OCI-LY7 (cell line): ENCODE measurements around the gene ADPRH. TPM values are rescaled to one million over a fixed set of nuclear protein-coding genes. Genes with fewer than 3 reads are reported as not detected.

Experiments
- BruUV-seq: library from RNA; stranded (reverse); fragments of 400-500 nt; replicated peaks from 2 replicates; lab custom pipeline; 2021; lab: Mats Ljungman, UMichigan
- CTCF ChIA-PET: fragments of 300-600 bp; sonication (Branson Sonifier 250); formaldehyde crosslinking; loops from one replicate; lab custom pipeline; 2022; ENCODE audit warnings: antibody characterized with exemption; ENCODE audit not compliant: unreplicated experiment; lab: Charles Lee
- POLR2A ChIA-PET: fragments of 300-600 bp; sonication (Branson Sonifier 250); formaldehyde crosslinking; loops from one replicate; lab custom pipeline; 2022; ENCODE audit warnings: antibody characterized with exemption; lab: Charles Lee
- DNase-seq: peaks from one replicate; pipeline ENCODE4 v3.0.0-alpha.2; 2015; ENCODE audit warnings: low spot score
- H2AFZ ChIP-seq: fragments of 200-600 bp; sonication (generic), shearing (Covaris generic); 2 replicates; pipeline ENCODE4 v1.6.1; 2014; ENCODE audit warnings: mild to moderate bottlenecking, antibody characterized with exemption, low read length, moderate library complexity
- H3K27ac ChIP-seq: fragments of 200-600 bp; sonication (generic); 2 replicates; pipeline ENCODE4 v1.5.1; 2014; ENCODE audit warnings: mixed run types, low read depth, mild to moderate bottlenecking, moderate library complexity, low read length, inconsistent platforms; ENCODE audit not compliant: poor library complexity, severe bottlenecking
- H3K36me3 ChIP-seq: fragments of 200-600 bp; sonication (generic); 2 replicates; pipeline ENCODE4 v1.6.1; 2014; ENCODE audit warnings: mild to moderate bottlenecking, antibody characterized with exemption, low read length, moderate library complexity, mixed read lengths; ENCODE audit not compliant: insufficient read depth
- H3K4me1 ChIP-seq: fragments of 200-600 bp; sonication (generic); 2 replicates; pipeline ENCODE4 v1.5.1; 2014; ENCODE audit warnings: mild to moderate bottlenecking, low read length; ENCODE audit not compliant: insufficient read depth, poor library complexity, severe bottlenecking
- H3K4me2 ChIP-seq: fragments of 200-600 bp; sonication (generic); 2 replicates; pipeline ENCODE4 v1.6.1; 2014; ENCODE audit warnings: mild to moderate bottlenecking, low read length
- H3K4me3 ChIP-seq: fragments of 200-600 bp; sonication (generic); 2 replicates; pipeline ENCODE4 v1.5.1; 2014; ENCODE audit warnings: mild to moderate bottlenecking, low read depth, low read length; ENCODE audit not compliant: poor library complexity, severe bottlenecking
- H3K79me2 ChIP-seq: fragments of 200-600 bp; sonication (generic); 2 replicates; pipeline ENCODE4 v1.6.1; 2016; ENCODE audit warnings: low read depth, mild to moderate bottlenecking, low read length, moderate library complexity, mixed read lengths; ENCODE audit not compliant: insufficient read depth
- H3K9me2 ChIP-seq: fragments of 200-600 bp; sonication (generic); 2 replicates; pipeline ENCODE4 v1.6.1; 2016; ENCODE audit warnings: mild to moderate bottlenecking, low read length, mixed read lengths; ENCODE audit not compliant: insufficient read depth
- H3K9me3 ChIP-seq: fragments of 200-600 bp; sonication (generic); 2 replicates; pipeline ENCODE4 v1.6.1; 2014; ENCODE audit warnings: mild to moderate bottlenecking, mixed run types, low read length, mixed read lengths
- H4K20me1 ChIP-seq: fragments of 200-600 bp; sonication (generic); 2 replicates; pipeline ENCODE4 v1.6.1; 2014; ENCODE audit warnings: mild to moderate bottlenecking, antibody characterized with exemption, low read length, moderate library complexity, mixed read lengths; ENCODE audit not compliant: insufficient read depth
- CTCF ChIP-seq: fragments of 200-600 bp; sonication (generic); conservative IDR thresholded peaks from 2 replicates; pipeline ENCODE4 v1.5.1; 2014; ENCODE audit warnings: mild to moderate bottlenecking, antibody characterized with exemption, low read length, moderate library complexity, mixed read lengths
- EZH2phosphoT487 ChIP-seq: fragments of 200-600 bp; sonication (generic); IDR thresholded peaks from 2 replicates; pipeline ENCODE4 v1.6.1; 2018; ENCODE audit warnings: low read depth, borderline replicate concordance, mild to moderate bottlenecking, mixed run types, antibody characterized with exemption, low read length, moderate library complexity, mixed read lengths
- intact Hi-C: fragments of 100-400 bp; cut with micrococcal nuclease; formaldehyde crosslinking; loops from one replicate; pipeline ENCODE4 v1.10.0; 2022; ENCODE audit not compliant: unreplicated experiment
- total RNA-seq, 2 experiments: library from RNA; depleted of rRNA in 1 of 2; stranded (reverse); fragments of >200 nt in 1 of 2; shearing (Covaris generic) in 1 of 2; gene quantifications; 2 replicates each; pipeline ENCODE4 v1.2.3, GENCODE V29; 2014 to 2022

Gene ADPRH
- total RNA-seq, 2 experiments from 2014 or later = not detected

- intact Hi-C loops = no loop called here
- CTCF ChIA-PET = no interaction called here
- POLR2A ChIA-PET = no interaction called here
Observed at GRCh38 chr3:119625451-119626153, 46.3 kb downstream of the ADPRH start.

GRCh38 chr3:119626196-119626595 lies 46.9 kb downstream of the ADPRH start:
- no peak overlapping the region for H3K4me3 ChIP-seq
- H3K9me2 ChIP-seq = no peaks in the 10 kb centered on the region
- TF ChIP-seq EZH2phosphoT487 (no peak), CTCF (no peak)
- H3K9me3 ChIP-seq = no peaks in the 10 kb centered on the region
- H2AFZ ChIP-seq = no peak overlapping the region
- ChIA-PET CTCF (no interaction called here), POLR2A (no interaction called here)
- no peak overlapping the region for H3K27ac ChIP-seq
- DNase-seq = no peak
- H3K4me2 ChIP-seq = no peak overlapping the region
- no peaks in the 10 kb centered on the region for H3K36me3 ChIP-seq
- H4K20me1 ChIP-seq = no peaks in the 10 kb centered on the region
- no peaks in the 10 kb centered on the region for H3K4me1 ChIP-seq
- no peaks in the 10 kb centered on the region for H3K79me2 ChIP-seq
- intact Hi-C loops = no loop called here
- no TSS peak for BruUV-seq

More at GRCh38 chr3:119625451-119626153, 46.3 kb downstream of the ADPRH start:
- no peaks in the 10 kb centered on the region for H4K20me1 ChIP-seq
- no peaks in the 10 kb centered on the region for H3K4me1 ChIP-seq
- no TSS peak for BruUV-seq
- no peak for DNase-seq
- no peaks in the 10 kb centered on the region for H3K9me2 ChIP-seq
- H3K9me3 ChIP-seq = no peaks in the 10 kb centered on the region
- H3K27ac ChIP-seq = no peak overlapping the region
- no peaks in the 10 kb centered on the region for H3K36me3 ChIP-seq
- H3K4me3 ChIP-seq = no peak overlapping the region
- H3K4me2 ChIP-seq = no peak overlapping the region
- TF ChIP-seq EZH2phosphoT487 (no peak), CTCF (no peak)
- H3K79me2 ChIP-seq = no peaks in the 10 kb centered on the region
- no peak overlapping the region for H2AFZ ChIP-seq

GRCh38 chr3:119627461-119627860 lies 48.2 kb downstream of the ADPRH start:
- Histone ChIP-seq H3K9me2 (no peaks in the 10 kb centered on the region), H3K9me3 (no peaks in the 10 kb centered on the region), H3K4me1 (no peaks in the 10 kb centered on the region), H2AFZ (no peak overlapping the region), H3K4me2 (no peak overlapping the region), H4K20me1 (no peaks in the 10 kb centered on the region), H3K4me3 (no peak overlapping the region), H3K27ac (no peak overlapping the region), H3K79me2 (no peaks in the 10 kb centered on the region), H3K36me3 (no peaks in the 10 kb centered on the region)
- CTCF ChIA-PET = no interaction called here
- intact Hi-C loops = no loop called here
- POLR2A ChIA-PET = interaction anchor here (0.6 to 1.2 kb wide), 3 partner anchors 17 to 125 kb away, joined by 3 read pairs; no protein-coding TSS in a partner anchor
- no peak for DNase-seq
- no peak for TF ChIP-seq EZH2phosphoT487
- no peak for TF ChIP-seq CTCF
- no TSS peak for BruUV-seq
